HepG2 (cell line): ENCODE results near the gene JPT1. TPM values are rescaled to one million over a fixed set of nuclear protein-coding genes. Genes with fewer than 3 reads are reported as not detected.

ENCODE experiments used
- ARNT2 ChIP-seq: sonication (generic); formaldehyde crosslinking; IDR thresholded peaks from 2 replicates; pipeline ENCODE4 v1.8.0; 2022; ENCODE audit warnings: mild to moderate bottlenecking, low read depth, missing genetic modification reagents, moderate library complexity
- CEBPZ ChIP-seq: IDR thresholded peaks from 2 replicates; pipeline ENCODE4 v1.6.1; 2012; ENCODE audit warnings: low read length, improper control_type of control experiment
- GPN1 ChIP-seq: sonication (generic); formaldehyde crosslinking; IDR thresholded peaks from 2 replicates; pipeline ENCODE4 v1.5.1; 2020; ENCODE audit warnings: missing genetic modification reagents, borderline replicate concordance
- GZF1 ChIP-seq: sonication (generic); formaldehyde crosslinking; IDR thresholded peaks from 2 replicates; pipeline ENCODE4 v1.5.1; 2020; ENCODE audit warnings: mild to moderate bottlenecking, missing genetic modification reagents
- HCFC1 ChIP-seq: fragments of 150-350 bp; IDR thresholded peaks from 2 replicates; pipeline ENCODE4 v1.6.1; 2014; ENCODE audit warnings: low read depth, low read length
- JDP2 ChIP-seq: sonication (generic); formaldehyde crosslinking; IDR thresholded peaks from 2 replicates; pipeline ENCODE4 v1.8.1; 2022; ENCODE audit warnings: missing genetic modification reagents, borderline replicate concordance
- KAT7 ChIP-seq: IDR thresholded peaks from 2 replicates; pipeline ENCODE4 v1.6.1; 2018; ENCODE audit warnings: borderline replicate concordance, missing compliant biosample characterization
- KDM2A ChIP-seq: sonication (generic); formaldehyde crosslinking; IDR thresholded peaks from 2 replicates; pipeline ENCODE4 v1.4.0; 2020; ENCODE audit warnings: low read depth, missing genetic modification reagents, borderline replicate concordance
- KDM5B ChIP-seq: sonication (generic); formaldehyde crosslinking; IDR thresholded peaks from 2 replicates; pipeline ENCODE4 v1.4.0; 2020; ENCODE audit warnings: missing genetic modification reagents, mild to moderate bottlenecking, borderline replicate concordance
- KDM6A ChIP-seq: IDR thresholded peaks from 2 replicates; pipeline ENCODE4 v1.6.1; 2016; ENCODE audit warnings: low read depth
- MED1 ChIP-seq: sonication (generic); formaldehyde crosslinking; IDR thresholded peaks from 2 replicates; pipeline ENCODE4 v1.4.0; 2020; ENCODE audit warnings: missing genetic modification reagents
- PCBP2 ChIP-seq: fragments of 200-400 bp; formaldehyde crosslinking; optimal IDR thresholded peaks from 2 replicates; pipeline ENCODE3; 2018; ENCODE audit warnings: low read length, low read depth; ENCODE audit not compliant: poor library complexity, severe bottlenecking
- POLR2AphosphoS5 ChIP-seq: IDR thresholded peaks from 2 replicates; pipeline ENCODE4 v1.6.1; 2012; ENCODE audit warnings: low read depth, low read length
- TBL1XR1 ChIP-seq: fragments of 150-350 bp; IDR thresholded peaks from 2 replicates; pipeline ENCODE4 v1.6.1; 2014; ENCODE audit warnings: borderline replicate concordance, low read length; ENCODE audit not compliant: partially characterized antibody
- XBP1 ChIP-seq: sonication (generic); formaldehyde crosslinking; IDR thresholded peaks from 2 replicates; pipeline ENCODE4 v1.5.0; 2020; ENCODE audit warnings: missing genetic modification reagents
- ZBTB20 ChIP-seq: sonication (generic); formaldehyde crosslinking; IDR thresholded peaks from 2 replicates; pipeline ENCODE4 v1.8.1; 2023; ENCODE audit warnings: missing genetic modification reagents, low read depth, mild to moderate bottlenecking, borderline replicate concordance
- ZFP36L1 ChIP-seq: sonication (generic); formaldehyde crosslinking; IDR thresholded peaks from 2 replicates; pipeline ENCODE4 v1.8.0; 2022; ENCODE audit warnings: mild to moderate bottlenecking, missing genetic modification reagents, moderate library complexity
- ZFP90 ChIP-seq: sonication (generic); formaldehyde crosslinking; IDR thresholded peaks from 2 replicates; pipeline ENCODE4 v1.8.0; 2022; ENCODE audit warnings: missing genetic modification reagents, mild to moderate bottlenecking, inconsistent platforms, borderline replicate concordance
- ZKSCAN1 ChIP-seq: fragments of 150-350 bp; IDR thresholded peaks from 2 replicates; pipeline ENCODE4 v1.6.1; 2014; ENCODE audit warnings: low read length
- ZNF253 ChIP-seq: sonication (generic); formaldehyde crosslinking; IDR thresholded peaks from 2 replicates; pipeline ENCODE4 v1.8.0; 2022; ENCODE audit warnings: mild to moderate bottlenecking, missing genetic modification reagents, borderline replicate concordance
- ZNF503 ChIP-seq: sonication (generic); formaldehyde crosslinking; IDR thresholded peaks from 2 replicates; pipeline ENCODE4 v1.4.0; 2020; ENCODE audit warnings: missing genetic modification reagents
- ZNF546 ChIP-seq: sonication (generic); formaldehyde crosslinking; conservative IDR thresholded peaks from 2 replicates; pipeline ENCODE4 v1.8.1; 2023; ENCODE audit warnings: mild to moderate bottlenecking, missing genetic modification reagents
- ZNF607 ChIP-seq: sonication (generic); formaldehyde crosslinking; IDR thresholded peaks from 2 replicates; pipeline ENCODE4 v1.5.1; 2020; ENCODE audit warnings: missing genetic modification reagents, mild to moderate bottlenecking, borderline replicate concordance
- ZNF720 ChIP-seq: sonication (generic); formaldehyde crosslinking; IDR thresholded peaks from 2 replicates; pipeline ENCODE4 v1.4.0; 2020; ENCODE audit warnings: missing genetic modification reagents
- ZNF766 ChIP-seq: sonication (generic); formaldehyde crosslinking; IDR thresholded peaks from 2 replicates; pipeline ENCODE4 v1.5.0; 2020; ENCODE audit warnings: missing genetic modification reagents, borderline replicate concordance
- ZNF879 ChIP-seq: sonication (generic); formaldehyde crosslinking; IDR thresholded peaks from 2 replicates; pipeline ENCODE4 v1.8.1; 2023; ENCODE audit warnings: missing genetic modification reagents
- polyA plus RNA-seq, 8 experiments: library from polyadenylated mRNA; depleted of rRNA in 3 of 8; stranded (reverse) in 7 of 8; unstranded in 1 of 8; fragments of >200 nt; fragmentation: Illumina TruSeq in 4 of 8; extraction: Trizol in 4 of 8; gene quantifications; 2 replicates each; pipeline versions ENCODE4 v1.2.1 to v1.2.3, GENCODE V29; 2011 to 2016; ENCODE audit warnings: low read depth in 4 of 8, missing spikeins in 1 of 8, mixed read lengths in 1 of 8; ENCODE audit not compliant: insufficient read depth in 1 of 8
- total RNA-seq, 5 experiments: library from RNA; depleted of rRNA; stranded (reverse); fragments of >200 nt; fragmentation: Illumina TruSeq; extraction: Trizol; gene quantifications; 2 replicates each; pipeline ENCODE4 v1.2.3, GENCODE V29; 2016; ENCODE audit warnings: low read depth in 1 of 5

JPT1 gene
- total and polyA plus RNA-seq, 2 of the 13 experiments (the other 11 are each of a cell fraction or from before 2014, with no cell fraction given): 43.3 to 256 TPM

GRCh38 chr17:75154195-75155106, at the start of gene JPT1 (continued):
- TF ChIP-seq KAT7 (peak; percentile 48; the same call in 1 of the 2 replicates), ZNF503 (peak; percentile 33; the same call in 1 of the 2 replicates), ZFP36L1 (CRISPR knock-in tag) (peak; percentile 96), GPN1 (CRISPR knock-in tag) (peak; percentile 24; the same call in 1 of the 2 replicates), MED1 (CRISPR knock-in tag) (peak; percentile 50), KDM2A (CRISPR knock-in tag) (peak; percentile 92), KDM6A (CRISPR knock-in tag) (no peak), ZFP90 (CRISPR knock-in tag) (peak; percentile 77), XBP1 (CRISPR knock-in tag) (no peak), ZNF253 (CRISPR knock-in tag) (no peak), ZNF766 (CRISPR knock-in tag) (no peak), ZBTB20 (peak; percentile 78; the same call in 1 of the 2 replicates), ZNF879 (CRISPR knock-in tag) (no peak), CEBPZ (peak; percentile 55; the same call in 1 of the 2 replicates), ZNF720 (CRISPR knock-in tag) (no peak), POLR2AphosphoS5 (peak; percentile 100), KDM5B (peak; percentile 93; the same call in 1 of the 2 replicates), ARNT2 (CRISPR knock-in tag) (peak; percentile 91), HCFC1 (peak; percentile 22), GZF1 (peak; percentile 68), ZNF546 (CRISPR knock-in tag) (peak; percentile 91), JDP2 (CRISPR knock-in tag) (no peak), PCBP2 (no peak), ZNF607 (CRISPR knock-in tag) (peak; percentile 70), ZKSCAN1 (peak; percentile 95), TBL1XR1 (peak; percentile 88)
